ENCODE measurements around the gene PLCD4. TPM values are rescaled to one million over a fixed set of nuclear protein-coding genes. Genes with fewer than 3 reads are reported as not detected.

The PLCD4 gene
- total RNA-seq, 2 donors from 2014 or later: 0.54 to 1.6 TPM

- Histone ChIP-seq H3K4me1 (no peaks in the 10 kb centered on the region), H3K36me3 (peaks cover 11% of the 10 kb centered on the region)
- intact Hi-C loops (cut with DNase I): no loop called here
These were observed 28.0 kb downstream of the PLCD4 start for GRCh38 chr2:218635719-218636118.

DNA sequence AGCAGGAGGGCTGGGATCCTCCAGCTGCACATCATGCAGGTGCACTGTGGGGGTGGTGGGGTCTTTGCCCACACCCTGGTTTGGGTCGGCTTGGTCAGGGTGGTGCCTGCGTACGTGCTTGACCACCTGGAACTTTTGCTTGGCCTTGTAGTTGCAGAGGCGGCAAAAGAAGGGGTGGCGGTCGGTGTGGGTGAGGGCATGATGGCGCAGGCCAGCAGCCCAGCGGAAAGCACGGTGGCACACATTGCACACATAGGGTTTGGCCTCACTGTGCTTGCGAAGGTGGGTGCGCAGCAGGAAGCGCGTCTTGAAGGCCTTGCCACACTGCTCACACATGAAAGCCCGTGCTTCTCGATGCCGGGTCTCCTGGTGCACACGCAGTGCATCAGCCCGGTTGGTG lies 30.7 kb downstream of the PLCD4 start:
- DNase-seq: no peak
- Histone ChIP-seq H3K36me3 (peaks cover 11% of the 10 kb centered on the region), H3K4me3 (no peak overlapping the region), H3K9me3 (no peaks in the 10 kb centered on the region), H3K27ac (no peak overlapping the region), H3K27me3 (no peaks in the 10 kb centered on the region), H3K4me1 (no peaks in the 10 kb centered on the region), H3K9ac (ENCODE audit: low read depth in 2 of 2, low read length in 2 of 2) (no peak overlapping the region)
- no peak for TF ChIP-seq CTCF (IDR thresholded peaks at IDR 0.05)
- intact Hi-C loops (cut with DNase I): no loop called here

More at GRCh38 chr2:218635719-218636118, 28.0 kb downstream of the PLCD4 start:
- Histone ChIP-seq H3K4me3 (no peak overlapping the region), H3K27me3 (no peaks in the 10 kb centered on the region), H3K9ac (ENCODE audit: low read depth in 2 of 2, low read length in 2 of 2) (no peak overlapping the region), H3K27ac (no peak overlapping the region), H3K9me3 (no peaks in the 10 kb centered on the region)
- DNase-seq: no peak
- no peak for TF ChIP-seq CTCF (IDR thresholded peaks at IDR 0.05)

DNA sequence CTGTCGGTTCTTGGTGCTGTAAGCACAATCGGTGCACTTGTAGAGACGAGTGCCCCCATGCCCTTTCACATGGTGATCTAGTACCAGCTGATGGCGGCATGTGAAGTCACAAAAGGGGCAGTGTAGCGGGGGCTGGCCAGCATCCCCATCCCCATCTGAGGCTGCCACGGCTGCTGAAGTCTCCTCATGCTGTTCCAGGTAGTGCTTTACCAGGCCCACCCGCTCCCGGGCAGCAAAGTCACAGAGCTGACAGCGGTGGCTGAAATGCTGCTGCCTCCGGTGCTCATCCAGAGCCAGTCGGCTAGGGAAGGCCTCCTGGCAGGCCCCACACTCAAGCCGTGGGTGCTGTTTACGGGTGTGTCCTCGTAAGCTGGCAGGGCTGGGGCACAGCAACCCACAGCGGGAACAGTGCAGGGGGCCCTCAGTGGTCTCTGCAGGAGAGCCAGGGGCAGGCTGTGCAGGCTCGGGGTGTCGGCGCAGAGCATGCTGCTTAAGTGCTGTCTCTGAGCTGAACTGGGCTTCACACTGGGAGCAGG lies 34.5 kb downstream of the PLCD4 start:
- H3K9ac ChIP-seq (ENCODE audit: low read depth in 2 of 2, low read length in 2 of 2): no peak overlapping the region
- TF ChIP-seq CTCF (IDR thresholded peaks at IDR 0.05): no peak
- H3K4me3 ChIP-seq: no peak overlapping the region
- no peak for DNase-seq
- H3K4me1 ChIP-seq: no peaks in the 10 kb centered on the region
- no peaks in the 10 kb centered on the region for H3K9me3 ChIP-seq
- no peaks in the 10 kb centered on the region for H3K27me3 ChIP-seq
- intact Hi-C loops (cut with DNase I): loop anchor here (10.0 kb wide), 1 partner anchor 237 kb away; no protein-coding TSS in a partner anchor
- H3K36me3 ChIP-seq: peaks cover 20% of the 10 kb centered on the region
- no peak overlapping the region for H3K27ac ChIP-seq

GRCh38 chr2:218642786-218643185 lies 35.1 kb downstream of the PLCD4 start:
- Histone ChIP-seq H3K4me3 (no peak overlapping the region), H3K9ac (ENCODE audit: low read depth in 2 of 2, low read length in 2 of 2) (no peak overlapping the region), H3K4me1 (no peaks in the 10 kb centered on the region), H3K9me3 (no peaks in the 10 kb centered on the region), H3K27me3 (no peaks in the 10 kb centered on the region), H3K27ac (no peak overlapping the region), H3K36me3 (peaks cover 21% of the 10 kb centered on the region)
- DNase-seq: no peak
- TF ChIP-seq CTCF (IDR thresholded peaks at IDR 0.05): no peak
- intact Hi-C loops (cut with DNase I): loop anchor here (10.0 kb wide), 1 partner anchor 238 kb away; no protein-coding TSS in a partner anchor

GRCh38 chr2:218643751-218644310 lies 36.1 kb downstream of the PLCD4 start:
- Histone ChIP-seq H3K36me3 (peaks cover 22% of the 10 kb centered on the region), H3K9ac (ENCODE audit: low read depth in 2 of 2, low read length in 2 of 2) (no peak overlapping the region), H3K27me3 (no peaks in the 10 kb centered on the region), H3K9me3 (no peaks in the 10 kb centered on the region), H3K4me3 (no peak overlapping the region), H3K27ac (no peak overlapping the region), H3K4me1 (no peaks in the 10 kb centered on the region)
- intact Hi-C loops (cut with DNase I): loop anchor here (10.0 kb wide), 1 partner anchor 239 kb away; no protein-coding TSS in a partner anchor
- no peak for TF ChIP-seq CTCF (IDR thresholded peaks at IDR 0.05)
- no peak for DNase-seq
